HTR-8/SVneo (cell line): ENCODE results near the gene ZFP36L2.

Experiments used
- DNase-seq: peaks from one replicate; pipeline ENCODE4 v3.0.0; 2011; ENCODE audit warnings: low spot score, mixed read lengths; ENCODE audit not compliant: insufficient read length
- FAIRE-seq: peaks from 2 replicates; lab custom pipeline; 2011; peaks lifted over from hg19 to GRCh38; lab: Jason Lieb, UNC

The ZFP36L2 gene

DNA sequence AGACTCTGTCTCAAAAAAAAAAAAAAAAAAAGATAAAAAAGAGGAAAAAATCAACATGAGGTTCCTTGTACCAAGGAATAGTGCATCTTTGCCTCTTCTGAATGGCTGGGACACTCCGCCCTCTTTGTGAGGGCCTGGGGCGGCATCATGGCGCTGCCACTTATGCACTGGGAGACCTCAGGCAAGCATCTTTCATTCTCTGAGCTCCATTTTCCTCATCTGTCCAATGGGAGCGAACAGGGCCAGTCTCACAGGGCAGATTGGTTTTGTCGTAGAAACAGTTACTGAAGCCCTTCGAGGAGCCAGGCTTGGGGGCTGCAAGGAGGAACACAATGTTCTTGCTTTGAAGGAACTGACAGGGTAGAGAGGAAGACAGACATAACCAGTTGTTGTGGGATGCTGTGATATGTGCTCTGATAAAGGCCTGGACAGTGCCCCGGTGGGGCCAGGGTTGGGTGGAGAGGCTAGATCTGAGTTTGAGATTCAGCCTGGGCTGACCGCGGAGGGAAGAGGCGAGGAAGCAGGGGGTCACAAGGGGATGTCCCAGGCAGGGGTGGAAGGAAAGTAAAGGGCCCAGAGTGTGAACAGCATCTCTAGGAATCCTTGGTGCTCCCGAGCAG is 14.1 kb downstream of the ZFP36L2 start:
- DNase-seq (no peak), FAIRE-seq (no peak)

DNA sequence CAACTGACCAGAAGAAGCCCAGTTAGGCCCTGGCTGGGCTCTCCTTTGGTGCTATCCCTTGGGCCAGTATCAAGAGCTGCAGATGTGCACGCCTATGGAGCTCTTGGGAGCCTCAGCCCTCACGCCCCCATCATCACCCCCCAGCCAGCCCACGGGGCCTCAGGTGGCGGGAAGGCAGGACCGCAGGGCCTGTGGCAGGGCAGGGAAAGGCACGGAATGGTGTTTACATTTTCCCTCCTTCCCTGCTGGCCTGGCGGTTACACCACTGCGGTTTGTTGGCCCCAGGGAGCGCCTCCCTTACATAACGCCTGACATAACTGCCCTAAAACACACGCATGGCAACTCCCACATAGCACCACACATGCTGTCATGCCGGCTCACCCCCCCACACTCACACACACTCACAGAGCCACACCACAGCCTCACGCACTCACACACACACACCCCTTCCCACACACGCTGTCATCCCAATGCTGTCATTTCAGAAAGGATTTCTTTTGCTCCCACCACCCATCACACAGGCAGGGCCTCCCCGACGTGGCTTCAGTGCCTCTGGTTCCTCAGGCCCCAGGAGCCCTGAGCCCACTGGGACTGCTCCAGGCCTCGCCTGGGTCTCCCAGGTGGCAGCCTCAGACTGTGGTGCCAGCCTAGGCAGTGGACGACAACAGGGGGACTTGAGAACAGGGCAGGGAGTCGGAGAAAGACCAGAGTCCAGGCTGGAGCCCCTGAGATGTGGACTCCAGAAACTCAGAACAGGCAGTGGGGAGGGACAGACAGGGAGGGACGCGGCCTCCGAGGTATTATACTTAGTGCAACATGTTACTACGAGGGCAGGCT is 15.7 kb downstream of the ZFP36L2 start:
- DNase-seq (no peak), FAIRE-seq (no peak)

DNA sequence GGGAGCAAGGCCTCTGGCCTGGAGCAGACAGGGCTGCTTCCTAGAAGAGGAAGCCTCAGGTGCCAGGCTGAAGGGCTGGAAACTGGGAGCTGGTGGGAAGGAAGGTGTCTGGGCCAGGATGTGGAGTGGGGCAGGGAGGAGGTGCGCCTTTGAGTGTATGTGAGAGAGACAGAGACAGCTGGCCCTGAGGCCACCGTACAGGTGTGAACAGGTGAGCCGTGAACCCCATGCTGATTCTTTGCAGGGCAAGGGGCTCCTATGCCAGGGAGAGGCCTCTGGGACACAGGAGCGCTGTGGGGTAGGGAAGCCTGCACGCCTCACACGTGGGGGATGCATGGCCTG is 16.3 kb downstream of the ZFP36L2 start:
- no peak for DNase-seq
- FAIRE-seq = no peak

DNA sequence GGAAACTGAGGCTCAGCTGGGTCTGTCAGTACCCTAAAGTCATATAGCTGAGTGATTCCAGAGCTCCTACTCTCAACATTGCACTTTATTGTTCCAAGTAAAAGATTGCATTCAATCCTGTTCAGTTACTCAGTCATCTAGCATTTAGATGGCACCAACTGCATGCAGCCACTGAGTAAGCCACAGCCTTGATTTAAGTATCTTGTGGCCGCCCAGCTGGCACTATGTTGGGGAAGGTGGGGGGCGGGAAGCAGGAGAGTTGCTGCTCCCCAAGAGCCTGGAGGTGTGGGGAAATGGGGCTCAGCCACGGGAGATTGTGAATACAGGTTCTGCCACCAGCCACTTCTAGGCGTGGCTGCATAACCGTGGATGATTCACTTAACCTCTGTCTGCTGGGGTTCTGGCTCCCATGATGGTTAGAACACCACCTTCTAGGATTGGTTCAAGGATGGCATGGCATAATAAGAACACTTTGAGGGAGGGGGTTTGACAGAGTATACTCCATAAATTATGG is 17.1 kb downstream of the ZFP36L2 start:
- FAIRE-seq (no peak), DNase-seq (no peak)

DNA sequence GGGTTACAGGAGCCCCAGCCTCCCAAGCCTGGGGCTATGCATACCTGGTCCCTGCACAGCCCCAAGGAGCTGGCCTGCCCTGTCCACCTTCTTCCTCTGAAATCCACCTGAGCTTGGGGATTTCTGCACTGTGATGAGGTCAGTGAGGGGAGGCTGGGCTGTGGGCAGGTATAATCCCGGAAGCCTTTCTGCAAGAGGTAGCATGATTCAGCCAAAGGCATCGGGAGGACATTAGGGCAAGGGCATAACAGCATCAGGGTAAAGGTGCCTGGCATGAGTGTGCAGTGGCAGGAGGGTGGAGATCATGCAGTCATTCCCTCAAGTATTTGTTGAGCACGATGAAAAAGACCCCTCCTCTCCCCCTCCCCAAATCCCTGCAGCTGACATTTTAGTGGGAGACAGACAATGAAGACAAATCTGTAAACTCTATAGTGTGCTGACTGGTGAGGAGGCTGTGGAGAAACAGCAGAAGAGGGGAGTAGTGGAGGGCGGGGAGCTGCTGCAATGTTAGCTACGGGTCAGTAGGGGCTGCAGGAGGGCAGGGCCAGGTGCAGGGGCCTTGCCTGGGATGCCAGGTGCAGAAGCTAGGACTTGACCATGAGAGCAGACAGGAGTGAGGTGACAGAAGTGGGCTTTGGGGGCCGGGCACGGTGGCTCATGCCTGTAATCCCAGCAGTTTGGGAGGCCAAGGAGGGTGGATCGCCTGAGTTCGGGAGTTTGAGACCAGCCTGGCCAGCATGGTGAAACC is 18.7 kb downstream of the ZFP36L2 start:
- FAIRE-seq = no peak
- no peak for DNase-seq

DNA sequence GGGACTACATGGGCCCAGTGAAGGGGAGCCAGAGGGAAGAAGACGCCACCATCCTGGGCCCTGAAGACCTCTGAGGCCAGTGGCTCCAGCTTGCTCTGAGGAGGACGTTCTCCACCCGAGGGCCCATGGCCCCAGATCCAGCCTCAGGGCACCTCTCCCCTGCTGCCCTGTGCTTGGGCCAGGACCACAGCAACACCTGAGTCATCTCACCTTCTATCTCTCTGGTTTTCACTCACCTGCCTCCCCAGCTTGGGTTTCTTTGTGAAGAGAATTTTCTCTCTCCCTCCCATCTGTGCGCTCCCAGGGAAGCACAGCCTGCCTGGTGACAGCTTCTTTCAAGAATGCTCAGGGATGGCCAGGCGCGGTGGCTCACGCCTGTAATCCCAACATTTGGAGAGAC is 19.8 kb downstream of the ZFP36L2 start:
- DNase-seq (no peak), FAIRE-seq (no peak)

DNA sequence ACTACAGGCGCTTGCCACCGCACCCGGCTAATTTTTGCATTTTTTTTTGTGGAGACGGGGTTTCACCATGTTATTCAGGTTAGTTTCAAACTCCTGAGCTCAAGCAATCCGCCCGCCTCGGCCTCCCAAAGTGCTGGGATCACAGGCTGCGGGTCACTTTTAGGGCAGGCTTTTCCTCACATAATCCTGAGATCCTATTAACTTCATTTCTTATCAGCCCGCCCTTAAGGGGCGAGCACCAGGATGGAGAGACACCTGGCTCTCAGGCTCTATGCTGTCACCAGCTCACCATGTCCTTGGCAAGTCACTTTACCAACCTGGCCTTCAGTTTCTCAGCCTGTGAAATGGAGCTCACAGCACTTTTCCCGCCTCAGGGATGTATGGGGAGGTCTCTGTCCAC is 23.0 kb downstream of the ZFP36L2 start:
- FAIRE-seq = no peak
- DNase-seq = no peak

DNA sequence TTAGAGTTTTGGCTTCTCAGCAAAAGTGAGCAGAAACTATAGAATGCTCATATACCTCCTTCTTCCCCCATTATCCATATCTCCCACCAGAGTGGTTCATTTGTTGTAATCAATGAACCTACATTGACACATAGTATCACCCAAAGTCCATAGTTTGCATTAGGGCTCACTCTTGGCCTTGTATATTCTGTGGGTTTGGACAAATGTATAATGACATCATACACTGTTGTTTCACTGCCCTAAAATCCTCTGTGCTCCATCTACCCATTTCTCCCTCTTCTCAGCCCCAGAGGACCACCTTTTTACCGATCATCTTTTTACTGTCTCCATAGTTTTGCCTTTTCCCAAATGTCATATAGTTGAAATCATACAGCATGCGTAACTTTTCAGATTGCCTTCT is 24.1 kb downstream of the ZFP36L2 start:
- no peak for DNase-seq
- FAIRE-seq = no peak

DNA sequence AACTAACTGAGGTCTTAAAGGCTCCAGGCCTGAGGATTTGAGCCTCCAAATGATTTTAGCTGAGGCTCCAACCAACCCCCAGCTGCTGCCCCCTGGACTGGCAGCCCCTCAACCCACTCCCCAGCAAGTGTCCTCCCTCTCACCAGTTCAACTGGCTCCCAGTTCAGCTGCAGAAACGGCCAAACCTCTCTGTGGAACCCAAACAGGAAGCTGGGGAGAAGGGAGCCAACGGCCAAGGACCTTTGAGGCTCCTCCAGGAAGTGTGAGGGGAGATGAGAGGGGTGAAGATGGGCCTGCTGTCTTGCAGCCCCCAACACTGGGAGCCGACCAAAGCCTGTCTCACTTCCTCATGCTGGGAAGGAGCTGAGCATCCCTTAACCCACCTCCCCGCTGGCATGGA is 24.9 kb downstream of the ZFP36L2 start:
- no peak for DNase-seq
- FAIRE-seq = no peak

DNA sequence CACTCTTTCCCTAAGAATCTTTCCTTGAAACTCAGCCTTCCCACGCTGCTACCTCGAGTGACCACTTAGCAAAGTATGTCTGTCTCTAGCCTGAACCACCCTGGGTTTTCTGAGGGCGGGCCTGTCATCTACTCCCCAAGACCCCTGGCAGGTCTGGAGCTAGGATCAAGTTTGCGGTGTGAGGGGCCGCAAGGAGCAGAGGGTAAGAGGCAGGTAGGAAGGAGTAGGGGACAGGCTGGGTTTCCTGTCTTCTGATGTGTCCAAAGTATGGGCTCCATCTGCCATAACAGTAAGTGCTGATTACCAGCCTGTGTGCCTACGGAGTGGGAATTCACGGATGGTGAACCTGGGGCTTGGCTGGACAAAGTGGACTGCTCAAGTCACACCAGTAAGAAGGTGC is 25.4 kb downstream of the ZFP36L2 start:
- no peak for FAIRE-seq

DNA sequence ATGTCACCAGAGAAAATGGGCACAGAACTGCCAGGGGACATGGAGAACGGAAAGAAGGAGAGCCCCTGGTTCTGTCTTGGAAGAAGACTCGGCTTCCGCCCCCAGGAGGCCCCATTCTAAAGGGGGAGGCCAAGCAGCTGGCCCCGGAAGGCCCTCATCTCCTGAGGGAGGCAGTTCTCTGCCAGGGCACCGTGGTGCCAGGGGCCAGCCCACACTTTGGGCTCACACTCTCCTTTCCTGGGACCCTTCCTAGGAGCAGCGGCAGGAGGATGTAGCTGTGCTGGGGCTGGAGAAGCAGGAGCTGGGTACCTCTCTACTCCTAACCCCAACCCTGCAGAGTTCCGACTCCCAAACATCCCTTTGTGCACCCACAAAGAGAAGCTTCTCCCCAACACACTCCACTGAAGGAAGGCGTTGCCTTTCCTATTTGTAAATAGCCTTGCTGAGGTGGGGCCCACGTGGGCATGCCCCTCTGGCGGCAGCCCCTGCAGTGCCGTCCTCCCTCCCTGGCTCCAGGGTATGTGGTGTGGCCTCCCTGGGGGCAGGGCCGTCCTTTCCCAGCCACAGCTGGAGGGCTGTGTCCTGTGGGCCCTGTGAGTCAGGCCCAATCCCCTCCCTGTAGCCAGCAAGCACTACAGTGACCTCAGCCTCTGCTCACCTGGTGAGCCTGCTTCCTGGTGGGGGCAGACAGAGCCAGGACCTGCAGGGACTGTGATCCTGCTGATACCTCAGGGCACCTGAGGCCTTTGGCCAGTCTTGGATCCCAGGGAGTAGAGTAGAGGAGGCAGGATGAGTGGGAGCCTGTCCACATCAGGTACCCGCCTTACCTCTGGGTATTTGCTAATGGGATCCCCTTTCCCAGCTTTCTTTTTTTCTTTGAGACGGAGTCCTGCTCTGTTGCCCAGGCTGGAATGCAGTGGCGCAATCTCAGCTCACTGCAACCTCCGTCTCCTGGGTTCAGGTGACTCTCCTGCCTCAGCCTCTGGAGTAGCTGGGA is 26.6 kb downstream of the ZFP36L2 start:
- FAIRE-seq (no peak), DNase-seq (no peak)

More for the DNA sequence above, 25.4 kb downstream of the ZFP36L2 start:
- no peak for DNase-seq

DNA sequence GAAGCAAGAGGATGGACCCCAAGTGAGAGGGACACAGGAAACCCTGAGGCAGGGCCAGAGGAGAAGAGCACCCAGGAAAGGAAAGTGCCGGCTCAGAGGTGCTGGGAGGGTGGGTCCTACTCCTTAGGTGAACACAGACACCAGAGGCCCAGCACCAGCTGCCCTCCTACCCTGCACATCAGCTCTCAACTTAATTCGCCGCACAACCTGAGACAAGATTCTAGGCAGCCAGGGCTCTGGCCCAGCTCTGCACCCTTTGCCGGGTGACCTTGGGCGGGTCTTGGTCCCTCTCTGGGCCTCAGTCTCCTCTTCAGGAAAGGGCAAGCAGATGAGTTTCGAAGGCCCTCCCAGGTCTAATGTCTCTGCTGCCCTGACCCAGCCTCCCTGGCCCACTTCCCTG is 28.1 kb downstream of the ZFP36L2 start:
- FAIRE-seq = no peak

DNA sequence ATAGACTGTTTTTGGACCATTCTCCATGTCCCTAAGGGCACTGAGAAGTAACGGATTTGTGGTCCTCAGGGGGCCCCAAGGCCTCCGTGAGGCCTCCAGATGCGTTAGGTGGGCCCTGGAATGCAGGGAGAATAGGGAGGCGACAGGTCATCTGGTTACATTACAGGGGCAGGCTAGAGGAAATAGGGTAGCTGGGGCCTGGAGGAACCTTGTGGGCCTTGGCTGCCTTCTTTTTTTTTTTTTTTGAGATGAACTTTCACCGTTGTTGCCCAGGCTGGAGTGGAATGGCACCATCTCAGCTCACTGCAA is 28.9 kb downstream of the ZFP36L2 start:
- FAIRE-seq (no peak), DNase-seq (no peak)

More for the DNA sequence above, 28.1 kb downstream of the ZFP36L2 start:
- DNase-seq = no peak

DNA sequence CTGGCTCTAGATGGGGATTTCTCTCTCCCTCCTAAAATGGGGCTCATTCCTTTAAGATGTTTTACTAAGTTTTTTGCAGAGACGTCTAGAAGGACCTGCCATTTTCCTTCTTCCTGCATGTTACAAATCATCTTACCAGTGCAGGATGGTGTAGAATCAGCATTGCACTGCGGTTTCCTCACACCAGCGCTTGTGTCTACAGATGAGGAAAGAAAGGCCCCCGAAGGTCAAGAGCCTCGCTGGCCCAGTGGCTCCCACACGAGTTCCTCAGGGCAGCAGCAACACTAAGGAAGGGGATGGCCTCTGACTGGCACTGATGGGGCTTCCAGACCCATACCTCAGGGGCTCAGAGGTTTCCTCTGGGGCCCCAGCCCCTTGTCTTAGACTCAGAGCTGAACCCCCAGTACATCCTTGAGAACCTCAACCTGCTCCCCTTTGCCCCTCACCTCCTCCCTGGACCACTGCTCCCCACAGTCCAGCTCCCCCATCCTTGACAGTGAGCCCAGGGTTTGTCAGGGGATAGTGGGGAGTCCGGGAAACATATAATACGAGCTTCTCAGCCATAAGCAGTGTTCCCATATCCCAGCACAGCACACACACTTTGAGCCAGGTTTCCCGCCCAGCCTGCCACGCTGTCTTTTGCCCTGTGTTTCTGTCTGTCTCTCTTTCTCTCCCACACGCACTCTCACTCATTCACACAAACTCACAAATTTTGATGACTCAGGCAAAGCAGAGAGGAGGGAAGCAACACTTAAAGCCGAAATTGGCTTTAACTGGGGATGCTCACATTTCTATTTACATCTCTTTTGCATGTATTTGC is 29.4 kb downstream of the ZFP36L2 start:
- FAIRE-seq (no peak), DNase-seq (no peak)

DNA sequence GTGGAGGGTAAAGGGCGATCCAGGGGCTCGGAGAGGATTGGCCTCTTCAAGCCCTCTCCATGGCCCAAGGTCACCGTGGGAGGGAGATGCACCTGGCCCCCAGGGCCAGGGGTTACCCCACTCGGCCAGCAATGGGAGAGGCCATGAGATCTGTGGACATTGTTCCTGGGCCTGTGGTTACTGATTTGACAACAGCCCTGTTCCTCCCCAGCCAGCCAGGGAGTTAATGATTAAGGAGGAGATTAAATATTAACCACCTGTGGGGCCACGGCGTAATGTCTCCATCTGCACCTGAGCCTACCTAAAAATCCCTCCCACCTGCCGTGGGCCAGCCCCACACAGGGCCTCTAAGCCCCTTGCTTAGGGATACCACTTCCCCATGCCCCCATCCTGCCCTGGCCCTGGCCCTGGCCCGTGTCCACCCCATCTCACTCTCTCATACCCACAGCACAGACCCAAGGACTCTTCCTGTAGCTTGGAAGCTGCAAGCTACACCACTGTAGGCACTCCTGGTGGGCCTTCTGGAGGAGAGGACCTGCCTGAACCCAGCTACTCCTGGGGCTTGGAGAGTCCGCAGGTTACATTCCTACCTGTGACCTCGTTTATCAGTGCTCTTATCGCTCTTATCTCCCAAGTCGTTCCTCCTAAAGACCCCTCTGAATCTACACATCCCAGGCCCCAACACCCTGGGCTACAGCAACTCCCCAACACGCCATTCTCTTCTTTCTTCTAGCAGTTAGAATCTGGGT is 32.1 kb downstream of the ZFP36L2 start:
- DNase-seq = no peak
- no peak for FAIRE-seq

DNA sequence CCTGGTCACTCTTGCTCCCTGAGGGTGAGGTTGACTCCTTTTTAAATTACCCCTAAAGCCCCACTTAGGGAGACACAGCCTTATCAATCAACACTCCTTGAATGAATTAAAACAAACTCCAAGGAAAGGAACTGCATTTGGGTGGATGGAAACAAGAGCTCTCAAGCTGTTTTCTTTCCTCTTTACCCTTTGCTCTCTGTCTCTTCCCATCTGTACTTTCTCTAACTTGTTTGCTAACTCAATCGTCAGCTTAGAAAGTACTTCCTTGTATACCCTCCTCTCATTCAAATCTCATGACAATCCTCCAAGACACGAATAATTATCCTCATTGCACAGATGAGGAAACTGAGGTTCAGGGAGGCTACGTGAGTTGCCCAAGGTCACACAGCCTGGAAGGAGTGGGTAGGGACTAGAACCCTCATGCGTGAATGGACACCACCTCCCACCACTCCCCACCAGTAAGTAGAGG is 32.7 kb downstream of the ZFP36L2 start:
- FAIRE-seq = no peak
- no peak for DNase-seq

DNA sequence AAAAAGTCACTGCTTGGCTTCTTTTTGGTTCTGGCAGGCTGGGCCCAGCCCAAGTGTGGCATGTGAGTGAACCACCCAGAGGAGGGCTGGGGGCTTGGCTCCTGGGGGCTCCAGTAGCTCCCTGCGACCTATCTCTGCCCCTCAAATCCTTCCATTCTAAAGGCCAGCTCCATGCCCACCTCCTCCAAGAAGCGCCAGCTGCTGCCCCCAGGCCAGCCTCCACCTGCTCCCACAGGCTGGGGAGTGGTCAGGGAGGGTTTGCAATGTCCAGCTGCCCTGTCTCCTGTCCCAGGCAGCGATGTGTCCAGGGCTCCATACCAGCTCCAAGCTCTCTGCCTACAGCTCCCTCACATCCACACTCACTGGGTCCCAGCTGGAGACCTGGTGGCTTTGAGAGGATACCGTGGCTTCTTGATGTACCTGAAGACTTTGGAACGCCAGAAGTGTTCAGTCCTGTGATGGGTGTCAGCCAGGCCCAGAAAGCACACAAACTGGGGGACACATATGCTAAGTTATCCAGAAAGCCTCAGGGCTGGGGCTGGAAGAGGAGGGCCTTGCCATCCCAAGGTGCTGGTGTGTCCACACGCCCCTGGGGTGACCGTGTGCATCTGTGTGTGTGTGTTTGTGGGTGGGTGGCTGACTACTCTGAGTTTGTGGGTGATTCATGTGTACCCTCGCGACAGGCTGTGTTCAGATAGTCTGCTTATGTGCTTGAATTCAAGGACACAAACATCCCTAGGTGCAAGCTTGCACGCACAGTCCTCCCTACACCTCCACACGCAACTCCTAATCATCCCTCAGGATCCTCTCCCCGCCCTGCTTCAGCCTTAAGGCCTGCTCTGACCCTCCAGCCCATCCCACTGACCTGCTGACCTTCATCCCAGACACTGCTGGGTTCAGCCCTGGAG is 33.4 kb downstream of the ZFP36L2 start:
- no peak for FAIRE-seq

More for the DNA sequence above, 33.4 kb downstream of the ZFP36L2 start:
- DNase-seq = no peak
